GM19193 (cell line): ENCODE results near the gene CYP1A1.

Experiments
- POLR2A ChIP-seq: IDR thresholded peaks from 4 replicates; pipeline ENCODE4 v1.6.1; 2011; ENCODE audit not compliant: insufficient read depth, insufficient read length; ENCODE audit errors: extremely low read depth

Gene CYP1A1

DNA sequence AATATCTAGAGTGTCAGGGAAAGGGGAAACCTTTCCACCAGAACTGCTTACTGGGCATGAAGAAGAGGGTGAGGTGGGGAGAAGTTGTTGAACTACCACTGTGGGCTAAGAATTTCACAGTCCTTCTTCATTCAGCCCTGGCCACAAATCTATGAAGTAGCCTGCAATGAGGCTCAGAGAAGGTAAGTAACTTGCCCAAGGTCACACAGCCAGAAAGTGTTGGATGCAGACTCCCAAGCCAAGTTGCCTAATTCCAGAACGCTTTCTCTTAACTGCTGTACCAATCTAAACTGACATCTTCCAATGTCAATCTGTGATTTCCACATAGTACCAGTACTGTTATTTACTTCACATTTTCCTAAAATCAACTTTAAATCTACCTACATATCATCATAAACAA, 2.1 kb downstream of the CYP1A1 start:
- no peak for TF ChIP-seq POLR2A

DNA sequence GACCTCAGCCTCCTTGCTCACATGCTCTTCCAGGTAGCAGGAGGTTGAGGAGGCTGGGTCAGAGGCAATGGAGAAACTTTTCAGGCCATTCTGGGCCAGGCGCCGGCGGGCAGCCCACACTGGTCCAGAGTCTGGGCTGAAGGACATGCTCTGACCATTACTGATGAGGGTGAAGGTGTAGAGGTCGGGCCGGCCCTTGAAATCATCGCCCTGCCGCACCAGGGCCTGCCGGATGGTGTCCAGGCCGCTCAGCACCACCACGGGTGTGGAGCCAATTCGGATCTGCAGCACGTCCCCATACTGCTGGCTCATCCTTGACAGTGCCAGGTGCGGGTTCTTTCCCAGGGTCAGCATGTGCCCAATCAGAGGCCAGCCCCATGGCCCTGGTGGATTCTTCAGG, 2.7 kb downstream of the CYP1A1 start:
- no peak for TF ChIP-seq POLR2A

DNA sequence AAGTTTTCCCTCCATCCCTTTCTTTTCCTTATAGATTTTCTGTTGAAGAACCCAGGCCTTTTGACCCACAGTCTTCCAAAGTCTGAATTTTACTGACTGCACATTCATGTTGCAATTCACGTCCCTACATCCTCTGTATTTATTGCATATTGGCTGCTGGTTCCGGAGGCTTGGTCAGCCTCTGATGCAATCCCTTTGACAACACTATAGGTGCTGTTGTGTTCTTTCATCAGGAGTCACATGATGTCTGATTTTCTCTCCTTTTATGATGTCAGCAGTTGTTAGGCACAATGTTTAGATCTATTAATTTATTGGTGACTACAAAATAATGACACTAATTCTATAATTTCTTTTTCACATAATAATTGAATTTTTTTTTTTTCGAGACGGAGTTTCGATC, 8.7 kb downstream of the CYP1A1 start:
- TF ChIP-seq POLR2A: no peak

DNA sequence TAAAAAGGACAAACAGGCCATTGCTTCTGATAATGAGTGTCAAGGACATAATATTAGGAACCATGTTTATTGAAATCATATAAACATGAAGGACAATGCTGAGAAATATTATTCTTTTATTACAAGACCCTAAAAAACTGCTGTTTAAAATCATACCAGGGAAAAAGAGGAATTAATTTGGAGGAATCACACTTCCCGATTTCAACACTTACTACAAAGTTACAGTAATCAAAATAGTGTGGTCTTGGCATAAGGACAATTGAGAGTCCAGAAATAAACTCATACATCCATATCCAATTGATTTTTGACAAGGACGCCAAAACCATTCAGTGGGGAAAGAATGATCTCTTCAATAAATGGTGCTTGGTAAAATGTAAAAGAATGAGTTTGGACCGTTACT, 13.0 kb downstream of the CYP1A1 start:
- TF ChIP-seq POLR2A: no peak

DNA sequence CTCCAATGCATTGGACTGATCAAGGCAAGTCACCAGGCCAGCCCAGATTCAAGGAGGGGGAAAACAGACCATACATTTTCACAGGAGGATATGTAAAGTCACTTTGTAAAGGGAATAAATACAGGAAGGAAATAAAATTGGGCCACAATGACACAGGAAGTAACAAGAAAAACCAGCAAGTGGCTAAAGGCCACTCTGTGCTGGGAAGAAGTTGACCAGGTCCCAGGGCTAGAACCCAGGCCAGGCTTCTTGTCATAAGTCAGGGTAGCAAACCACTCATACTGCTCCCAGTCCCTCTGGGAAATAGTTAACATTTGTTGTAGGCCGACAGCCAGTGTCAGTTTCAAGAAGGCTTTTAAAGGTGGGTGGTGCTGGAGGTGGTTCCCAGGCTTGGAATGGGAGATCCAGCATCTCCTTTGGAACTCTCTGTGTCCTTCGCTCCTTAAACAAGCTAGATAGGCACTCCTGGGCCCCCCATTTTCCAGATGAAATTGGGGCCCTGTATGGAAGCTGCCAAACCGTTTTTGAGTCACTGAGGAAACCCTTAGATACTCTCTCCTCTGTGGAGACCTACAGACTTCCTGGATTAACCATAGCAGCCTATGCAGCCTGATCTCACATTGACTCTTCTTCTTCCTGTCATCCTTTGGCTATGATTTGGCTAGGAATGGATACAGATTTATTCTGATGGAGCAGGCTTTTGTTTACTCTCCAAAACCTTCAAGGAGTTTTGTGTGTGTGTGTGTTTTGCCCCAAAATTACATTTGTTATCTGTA, 14.8 kb downstream of the CYP1A1 start:
- no peak for TF ChIP-seq POLR2A

- no peak for TF ChIP-seq POLR2A
Observed at GRCh38 chr15:74709892-74710291, 15.4 kb downstream of the CYP1A1 start.

- no peak for TF ChIP-seq POLR2A
Observed at GRCh38 chr15:74709011-74709410, 16.3 kb downstream of the CYP1A1 start.

DNA sequence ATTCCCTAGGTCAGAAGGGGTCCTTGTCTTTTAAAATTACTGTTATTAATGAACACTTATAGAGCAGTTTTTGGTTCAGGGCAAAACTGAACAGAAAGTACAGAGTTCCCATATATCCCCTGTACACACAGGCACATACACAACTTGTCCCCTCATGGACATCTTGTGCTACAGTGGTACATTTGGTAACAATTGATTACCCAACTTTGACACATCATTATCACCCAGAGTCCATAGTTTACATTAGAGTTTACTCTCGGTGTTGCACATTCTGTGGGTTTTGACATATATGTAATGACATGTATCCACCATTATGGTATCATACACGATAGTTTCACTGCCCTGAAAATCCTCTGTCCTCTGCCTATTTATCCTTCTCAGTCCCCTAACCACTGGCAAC, 28.5 kb downstream of the CYP1A1 start:
- no peak for TF ChIP-seq POLR2A

DNA sequence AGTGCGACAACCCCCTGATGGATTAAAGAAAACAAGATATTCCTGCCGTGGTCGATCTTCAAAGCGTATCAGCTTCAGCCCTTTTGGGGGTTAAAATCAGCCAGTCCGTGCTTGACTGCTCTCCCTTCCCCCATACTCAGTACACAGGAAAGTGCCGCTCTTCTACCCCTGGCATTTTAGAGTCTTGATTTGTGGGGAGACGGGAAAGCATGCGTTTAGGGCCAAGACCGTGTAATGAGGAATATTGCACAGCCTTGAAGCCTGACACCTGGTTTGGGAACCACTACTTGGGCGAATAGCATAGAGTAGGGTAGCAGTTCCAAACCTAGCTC, 29.0 kb downstream of the CYP1A1 start:
- TF ChIP-seq POLR2A: no peak

- TF ChIP-seq POLR2A: peak; percentile 75
Observed at GRCh38 chr15:74695597-74696397, 29.5 kb downstream of the CYP1A1 start, which contains the start of gene EDC3. TSS of gene EDC3 (minus strand) at chr15:74696024. CDS start at chr15:74675124, 20,900 bp downstream.

GRCh38 chr15:74692327-74692726, 33.0 kb downstream of the CYP1A1 start:
- no peak for TF ChIP-seq POLR2A

- TF ChIP-seq POLR2A: no peak
Observed at GRCh38 chr15:74683758-74684157, 41.6 kb downstream of the CYP1A1 start.

- TF ChIP-seq POLR2A: no peak
Observed at GRCh38 chr15:74682954-74683353, 42.4 kb downstream of the CYP1A1 start.

DNA sequence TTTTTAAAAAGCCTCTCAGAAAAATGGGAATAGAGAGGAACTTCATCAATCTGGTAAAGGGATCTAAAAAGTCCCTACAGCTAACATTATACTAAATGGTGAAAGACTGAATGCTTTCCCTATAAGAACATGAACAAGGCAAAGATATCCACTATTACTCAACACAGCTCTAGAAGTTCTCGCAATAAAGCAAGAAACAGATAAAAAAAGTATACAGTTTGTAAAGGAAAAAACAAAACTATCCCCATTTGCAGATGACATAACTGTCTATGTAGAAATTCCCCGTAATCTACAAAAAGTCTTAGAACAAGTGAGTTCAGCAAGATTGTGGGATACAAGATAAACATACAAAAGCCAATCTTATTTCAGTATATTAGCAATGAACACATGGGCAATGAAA, 44.9 kb downstream of the CYP1A1 start:
- no peak for TF ChIP-seq POLR2A

GRCh38 chr15:74676801-74677200, 48.5 kb downstream of the CYP1A1 start:
- no peak for TF ChIP-seq POLR2A

DNA sequence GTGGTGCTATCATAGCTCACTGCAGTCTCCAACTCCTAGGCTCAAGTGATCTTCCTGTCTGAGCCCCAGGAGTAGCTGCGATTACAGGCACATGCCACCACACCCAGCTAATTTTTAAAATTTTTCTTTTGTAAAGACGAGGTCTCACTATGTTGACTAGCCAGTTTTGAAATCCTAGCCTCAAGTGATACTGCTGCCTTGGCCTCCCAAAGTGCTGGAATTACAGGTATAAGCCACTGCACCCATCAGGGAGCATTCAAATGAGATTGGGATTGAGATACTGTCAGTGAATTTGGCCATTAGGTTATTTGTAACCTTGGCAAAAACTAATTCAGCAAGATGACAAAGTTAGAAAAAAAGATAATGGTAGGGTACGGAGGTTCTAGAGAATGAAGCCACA, 51.2 kb downstream of the CYP1A1 start:
- no peak for TF ChIP-seq POLR2A
